G401 (cell line): ENCODE measurements around the gene CLTCL1. TPM values are rescaled to one million over a fixed set of nuclear protein-coding genes. Genes with fewer than 3 reads are reported as not detected.
A peak's percentile ranks its signal among the peaks of the same experiment; 100 is the strongest.
"Not testable (repeated sequence)": the region's sequence is repeated elsewhere in the genome, so short reads cannot be mapped to it uniquely, and the experiment has no call there.

Experiments
- DNase-seq: peaks from one replicate; pipeline ENCODE4 v3.0.0-alpha.2; 2015; ENCODE audit warnings: low spot score
- in situ Hi-C: cut with HindIII; loops from 2 replicates; pipeline ENCODE4 v1.10.0; 2016; ENCODE audit warnings: low sequenced_read_pairs, mixed read lengths
- total RNA-seq: library from RNA; depleted of rRNA; stranded (reverse); fragments of >200 nt; shearing (Covaris generic); gene quantifications from 2 replicates; pipeline ENCODE4 v1.2.3, GENCODE V29; 2014

CLTCL1 gene
- total RNA-seq, 1 experiment from 2014 or later: 9.4 TPM

- in situ Hi-C loops: no loop called here
- no peak for DNase-seq
Measured at GRCh38 chr22:19260194-19260593, 31.3 kb downstream of the CLTCL1 start.

GRCh38 chr22:19258968-19259288 is 32.6 kb downstream of the CLTCL1 start:
- DNase-seq, in situ Hi-C loops: not testable (repeated sequence)

GRCh38 chr22:19258371-19258770 is 33.1 kb downstream of the CLTCL1 start:
- no peak for DNase-seq
- in situ Hi-C loops: no loop called here

GRCh38 chr22:19256362-19256761 is 35.2 kb downstream of the CLTCL1 start:
- in situ Hi-C loops, DNase-seq: not testable (repeated sequence)

- no peak for DNase-seq
- in situ Hi-C loops: no loop called here
Measured at GRCh38 chr22:19253143-19253542, 38.4 kb downstream of the CLTCL1 start.

GRCh38 chr22:19244600-19245352 is 46.7 kb downstream of the CLTCL1 start:
- in situ Hi-C loops: no loop called here
- DNase-seq: peak; percentile 37

GRCh38 chr22:19242699-19243098 is 48.8 kb downstream of the CLTCL1 start:
- in situ Hi-C loops: no loop called here
- no peak for DNase-seq

- in situ Hi-C loops: no loop called here
- no peak for DNase-seq
Measured at GRCh38 chr22:19241593-19241906, 50.0 kb downstream of the CLTCL1 start.

GRCh38 chr22:19240813-19241592 is 50.5 kb downstream of the CLTCL1 start:
- DNase-seq: no peak
- in situ Hi-C loops: no loop called here

GRCh38 chr22:19239464-19239863 is 52.1 kb downstream of the CLTCL1 start:
- in situ Hi-C loops: no loop called here
- no peak for DNase-seq

GRCh38 chr22:19238900-19239299 is 52.6 kb downstream of the CLTCL1 start:
- DNase-seq: no peak
- in situ Hi-C loops: no loop called here

- no peak for DNase-seq
- in situ Hi-C loops: no loop called here
Measured at GRCh38 chr22:19235874-19236273, 55.6 kb downstream of the CLTCL1 start.

GRCh38 chr22:19234126-19234896 is 57.2 kb downstream of the CLTCL1 start:
- DNase-seq: no peak
- in situ Hi-C loops: no loop called here

- DNase-seq: no peak
- in situ Hi-C loops: no loop called here
Measured at GRCh38 chr22:19233189-19233661, 58.3 kb downstream of the CLTCL1 start.

GRCh38 chr22:19232623-19233022 is 58.9 kb downstream of the CLTCL1 start:
- no peak for DNase-seq

GRCh38 chr22:19231986-19232385 is 59.5 kb downstream of the CLTCL1 start:
- in situ Hi-C loops: no loop called here
- no peak for DNase-seq

More at GRCh38 chr22:19232623-19233022, 58.9 kb downstream of the CLTCL1 start:
- in situ Hi-C loops: no loop called here

GRCh38 chr22:19229600-19229999 is 61.9 kb downstream of the CLTCL1 start:
- in situ Hi-C loops: no loop called here
- no peak for DNase-seq

GRCh38 chr22:19228179-19228578 is 63.3 kb downstream of the CLTCL1 start:
- in situ Hi-C loops: no loop called here
- DNase-seq: no peak

- no peak for DNase-seq
- in situ Hi-C loops: no loop called here
Measured at GRCh38 chr22:19226428-19226827, 65.1 kb downstream of the CLTCL1 start.

- DNase-seq: no peak
- in situ Hi-C loops: no loop called here
Measured at GRCh38 chr22:19225560-19225959, 66.0 kb downstream of the CLTCL1 start.
